AG04449 (cell line): ENCODE data around the gene PARD3B.

Experiments used
- CTCF ChIA-PET: fragments of 350-600 bp; formaldehyde crosslinking; extraction: SDS; loops from one replicate; lab custom pipeline; 2021; ENCODE audit warnings: antibody characterized with exemption; lab: Yijun Ruan, JAX
- POLR2A ChIA-PET: fragments of 400-600, 350-600 bp; formaldehyde crosslinking; extraction: SDS; loops from one replicate; lab custom pipeline; 2020; ENCODE audit warnings: antibody characterized with exemption, inconsistent platforms; lab: Yijun Ruan, JAX
- DNase-seq: peaks from one replicate; pipeline ENCODE4 v3.0.0-alpha.2; 2010; ENCODE audit warnings: low read depth, low spot score
- H3K4me3 ChIP-seq: 2 replicates; pipeline ENCODE4 v1.5.1; 2011; ENCODE audit warnings: low read depth, mild to moderate bottlenecking, control low read depth, low read length
- CTCF ChIP-seq: IDR thresholded peaks from one replicate; pipeline ENCODE4 v1.5.1; 2011; ENCODE audit warnings: mild to moderate bottlenecking, moderate library complexity, low read length, control low read depth, inconsistent platforms; ENCODE audit not compliant: insufficient read depth; ENCODE audit errors: missing control alignments

Gene PARD3B

DNA sequence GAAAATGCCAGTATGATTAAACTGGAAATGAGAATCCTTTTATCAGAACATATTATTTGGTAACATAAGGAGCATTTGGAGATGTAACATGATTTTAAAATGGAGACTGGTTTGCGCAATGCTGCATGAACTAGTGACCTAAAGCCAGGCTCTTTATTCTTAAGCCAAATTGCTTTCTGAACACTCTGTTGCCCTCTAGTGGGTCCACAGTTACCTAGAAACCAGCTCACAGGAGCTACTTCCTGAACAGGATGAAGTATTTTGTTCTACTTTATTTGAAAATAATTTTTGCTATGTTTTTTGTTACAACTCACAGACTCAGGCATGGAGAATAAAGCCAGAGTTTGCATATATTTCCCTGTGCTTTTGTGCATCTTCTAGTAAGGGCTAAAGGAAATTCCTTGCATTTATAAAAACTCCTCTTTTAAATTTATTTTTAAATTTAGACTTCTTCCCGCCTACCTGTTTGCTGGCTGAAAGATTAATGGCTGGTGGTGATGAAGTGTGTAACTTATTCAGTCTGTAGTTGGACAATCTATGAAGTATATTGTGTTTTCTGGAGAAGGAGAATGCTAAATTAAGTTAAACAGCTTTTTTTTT is 146.7 kb downstream of the PARD3B start:
- peak; percentile 63 for TF ChIP-seq CTCF
- CTCF ChIA-PET: interaction anchor here (0.8 to 3.3 kb wide), 26 partner anchors 8 to 1234 kb away, joined by 3 to 24 read pairs (median 4); no protein-coding TSS in a partner anchor
- POLR2A ChIA-PET: no interaction called here

GRCh38 chr2:204692790-204693189 is 147.5 kb downstream of the PARD3B start:
- ChIA-PET CTCF (interaction anchor here (0.9 to 3.3 kb wide), 19 partner anchors 8 to 1233 kb away, joined by 3 to 24 read pairs (median 3); no protein-coding TSS in a partner anchor), POLR2A (no interaction called here)
- no peak for TF ChIP-seq CTCF
- no peak overlapping the region for H3K4me3 ChIP-seq
- DNase-seq: no peak

More for the DNA sequence above, 146.7 kb downstream of the PARD3B start:
- DNase-seq: peak; percentile 55
- no peak overlapping the region for H3K4me3 ChIP-seq

DNA sequence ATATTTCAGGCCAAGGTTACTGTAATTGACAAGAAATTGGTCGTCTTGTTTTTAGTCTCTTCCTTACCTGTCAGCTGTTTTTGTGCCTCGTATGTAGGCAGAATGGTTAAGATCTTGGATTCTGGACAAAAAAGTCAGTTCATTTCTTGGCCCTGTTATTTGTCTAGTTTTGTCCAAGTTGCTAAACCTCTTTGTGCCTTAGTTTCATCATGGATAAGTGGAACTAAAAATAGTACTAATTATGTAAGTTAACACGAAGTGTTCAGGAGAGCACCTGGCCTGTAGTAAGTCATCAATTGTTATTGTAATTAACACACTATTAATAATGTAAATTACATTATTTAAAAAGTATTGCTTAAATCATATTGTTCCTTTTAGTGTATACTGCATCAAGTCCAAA is 148.0 kb downstream of the PARD3B start:
- ChIA-PET POLR2A (no interaction called here), CTCF (interaction anchor here (1.0 to 3.3 kb wide), 9 partner anchors 9 to 1232 kb away, joined by 3 to 24 read pairs (median 6); no protein-coding TSS in a partner anchor)
- no peak for DNase-seq
- H3K4me3 ChIP-seq: no peak overlapping the region
- no peak for TF ChIP-seq CTCF

DNA sequence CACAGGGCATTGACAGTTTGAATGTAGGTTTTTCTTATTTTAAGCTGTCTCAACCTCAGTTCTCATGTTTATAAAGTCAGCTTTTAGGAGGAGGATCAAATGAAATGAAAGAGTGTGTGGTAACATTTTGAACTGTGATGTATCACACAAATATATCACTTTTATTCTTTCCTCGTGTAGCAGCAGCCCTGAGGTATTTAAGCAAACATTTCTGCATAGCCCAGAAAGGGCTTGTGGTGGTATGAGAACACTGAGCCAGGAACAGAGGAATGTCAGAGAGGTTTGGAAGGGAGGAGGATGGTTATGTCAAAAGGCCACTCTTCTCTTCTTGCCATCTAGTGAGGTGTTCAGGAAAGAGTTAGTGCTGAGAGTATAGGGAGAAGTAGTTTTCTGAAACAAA is 150.2 kb downstream of the PARD3B start:
- ChIA-PET POLR2A (no interaction called here), CTCF (interaction anchor here (2.4 kb wide), 1 partner anchor 371 kb away, joined by 9 read pairs; no protein-coding TSS in a partner anchor)
- DNase-seq: peak; percentile 47
- no peak overlapping the region for H3K4me3 ChIP-seq
- no peak for TF ChIP-seq CTCF

GRCh38 chr2:204696124-204696523 is 150.8 kb downstream of the PARD3B start:
- DNase-seq: no peak
- CTCF ChIA-PET: no interaction called here
- no peak for TF ChIP-seq CTCF
- POLR2A ChIA-PET: no interaction called here
- H3K4me3 ChIP-seq: no peak overlapping the region

DNA sequence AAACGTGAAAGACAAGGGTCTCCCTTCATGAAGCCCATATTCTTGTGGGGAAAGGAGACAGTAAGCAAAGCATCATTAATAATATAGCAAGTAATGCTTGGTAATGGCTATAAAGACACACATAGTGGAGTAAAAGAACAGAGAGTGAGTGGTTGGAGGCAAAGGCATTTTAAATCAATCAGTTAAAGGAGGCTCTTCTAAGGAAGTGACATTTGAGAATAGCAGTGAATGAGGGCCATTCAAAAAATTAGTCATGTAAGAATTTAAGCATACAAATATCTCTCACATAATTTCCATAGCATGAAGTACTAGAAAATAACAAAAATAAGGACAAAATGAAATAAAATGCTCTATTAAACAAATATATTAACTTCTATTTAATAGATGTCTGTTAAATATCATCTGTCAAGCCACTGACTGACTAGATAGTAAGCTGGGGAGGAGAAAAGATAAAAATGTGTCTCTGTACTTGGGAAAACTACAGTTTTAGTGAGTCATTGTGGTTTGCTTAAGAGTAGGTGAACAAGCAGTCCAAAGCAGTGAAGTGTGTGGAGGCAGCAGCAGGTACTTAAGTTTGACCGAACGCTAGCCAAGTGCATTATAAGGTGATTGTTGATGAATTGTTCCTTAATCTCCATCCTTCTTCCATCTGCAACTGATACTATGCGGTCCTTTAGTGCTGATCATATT is 160.1 kb downstream of the PARD3B start:
- POLR2A ChIA-PET: no interaction called here
- CTCF ChIA-PET: no interaction called here
- TF ChIP-seq CTCF: no peak
- H3K4me3 ChIP-seq: no peak overlapping the region
- no peak for DNase-seq
